ENCODE measurements around the gene LINC01488. TPM values are rescaled to one million over a fixed set of nuclear protein-coding genes. Genes with fewer than 3 reads are reported as not detected.

Gene LINC01488
- total RNA-seq, 2 experiments from 2014 or later: not detected

- no peaks in the 10 kb centered on the region for H3K9me3 Mint-ChIP-seq
- H3K27ac Mint-ChIP-seq: no peak overlapping the region
- no peaks in the 10 kb centered on the region for H3K4me1 Mint-ChIP-seq (ENCODE audit: low read depth)
- no peak for TF ChIP-seq CTCF (IDR thresholded peaks at IDR 0.05)
- intact Hi-C loops (cut with DNase I, micrococcal nuclease): no loop called here
- no peak overlapping the region for H3K4me3 Mint-ChIP-seq
- Histone ChIP-seq H3K27ac (ENCODE audit: low read depth in 1 of 2, low read length in 2 of 2) (no peak overlapping the region), H3K9me3 (ENCODE audit: control insufficient read depth in 1 of 2, insufficient read depth in 1 of 2, low read length in 2 of 2) (peaks cover 11 to 14% of the 10 kb centered on the region in 2 experiments), H3K27me3 (ENCODE audit: control insufficient read depth in 1 of 2, insufficient read depth in 2 of 2, low read length in 2 of 2) (peaks cover 4 to 9% of the 10 kb centered on the region in 2 experiments), H3K36me3 (ENCODE audit: insufficient read depth, low read length) (no peaks in the 10 kb centered on the region), H3K4me1 (ENCODE audit: insufficient read depth, low read length) (no peaks in the 10 kb centered on the region), H3K4me3 (ENCODE audit: low read length) (no peak overlapping the region)
- DNase-seq (no peak), ATAC-seq (ENCODE audit: poor library complexity) (no peak)
- ChIA-PET CTCF (no interaction called here), POLR2A (no interaction called here)
- H3K36me3 Mint-ChIP-seq (ENCODE audit: low read depth): no peaks in the 10 kb centered on the region
- H3K27me3 Mint-ChIP-seq: peaks cover 8% of the 10 kb centered on the region
Observed at GRCh38 chr11:69465236-69466000, 16.0 kb upstream of the LINC01488 start.

GRCh38 chr11:69466039-69466438, 15.4 kb upstream of the LINC01488 start:
- ChIA-PET POLR2A (no interaction called here), CTCF (no interaction called here)
- no peak for TF ChIP-seq CTCF (IDR thresholded peaks at IDR 0.05)
- Mint-ChIP-seq H3K4me3 (no peak overlapping the region), H3K4me1 (ENCODE audit: low read depth) (no peaks in the 10 kb centered on the region), H3K27me3 (peaks cover 6% of the 10 kb centered on the region), H3K36me3 (ENCODE audit: low read depth) (no peaks in the 10 kb centered on the region), H3K9me3 (no peaks in the 10 kb centered on the region), H3K27ac (no peak overlapping the region)
- Histone ChIP-seq H3K36me3 (ENCODE audit: insufficient read depth, low read length) (no peaks in the 10 kb centered on the region), H3K4me1 (ENCODE audit: insufficient read depth, low read length) (no peaks in the 10 kb centered on the region), H3K27me3 (ENCODE audit: control insufficient read depth in 1 of 2, insufficient read depth in 2 of 2, low read length in 2 of 2) (peaks cover 4 to 7% of the 10 kb centered on the region in 2 experiments), H3K9me3 (ENCODE audit: control insufficient read depth in 1 of 2, insufficient read depth in 1 of 2, low read length in 2 of 2) (peaks cover 6 to 14% of the 10 kb centered on the region in 2 experiments), H3K27ac (ENCODE audit: low read depth in 1 of 2, low read length in 2 of 2) (no peak overlapping the region), H3K4me3 (ENCODE audit: low read length) (no peak overlapping the region)
- intact Hi-C loops (cut with DNase I, micrococcal nuclease): no loop called here
- no peak for ATAC-seq (ENCODE audit: poor library complexity)
- no peak for DNase-seq

GRCh38 chr11:69467196-69467595, 14.3 kb upstream of the LINC01488 start:
- POLR2A ChIA-PET: no interaction called here
- Mint-ChIP-seq H3K4me1 (ENCODE audit: low read depth) (no peaks in the 10 kb centered on the region), H3K27me3 (peaks cover 4% of the 10 kb centered on the region), H3K4me3 (no peak overlapping the region), H3K27ac (no peak overlapping the region), H3K9me3 (no peaks in the 10 kb centered on the region), H3K36me3 (ENCODE audit: low read depth) (no peaks in the 10 kb centered on the region)
- CTCF ChIA-PET: no interaction called here
- ATAC-seq (ENCODE audit: poor library complexity) (no peak), DNase-seq (no peak)
- Histone ChIP-seq H3K4me1 (ENCODE audit: insufficient read depth, low read length) (no peaks in the 10 kb centered on the region), H3K27ac (ENCODE audit: low read depth in 1 of 2, low read length in 2 of 2) (no peak overlapping the region), H3K36me3 (ENCODE audit: insufficient read depth, low read length) (no peaks in the 10 kb centered on the region), H3K9me3 (ENCODE audit: control insufficient read depth in 1 of 2, insufficient read depth in 1 of 2, low read length in 2 of 2) (peaks cover 0 to 6% of the 10 kb centered on the region in 2 experiments), H3K4me3 (ENCODE audit: low read length) (no peak overlapping the region), H3K27me3 (ENCODE audit: control insufficient read depth in 1 of 2, insufficient read depth in 2 of 2, low read length in 2 of 2) (peaks cover 2 to 9% of the 10 kb centered on the region in 2 experiments)
- intact Hi-C loops (cut with DNase I, micrococcal nuclease): no loop called here
- TF ChIP-seq CTCF (IDR thresholded peaks at IDR 0.05): no peak

Data from CD4-positive, alpha-beta T cell (primary cell).